ENCODE measurements around the gene KRT81. TPM values are rescaled to one million over a fixed set of nuclear protein-coding genes. Genes with fewer than 3 reads are reported as not detected.

The KRT81 gene
- under 1 TPM in 1 of 4 donors, not detected in 3; 0.27 TPM for total RNA-seq

DNA sequence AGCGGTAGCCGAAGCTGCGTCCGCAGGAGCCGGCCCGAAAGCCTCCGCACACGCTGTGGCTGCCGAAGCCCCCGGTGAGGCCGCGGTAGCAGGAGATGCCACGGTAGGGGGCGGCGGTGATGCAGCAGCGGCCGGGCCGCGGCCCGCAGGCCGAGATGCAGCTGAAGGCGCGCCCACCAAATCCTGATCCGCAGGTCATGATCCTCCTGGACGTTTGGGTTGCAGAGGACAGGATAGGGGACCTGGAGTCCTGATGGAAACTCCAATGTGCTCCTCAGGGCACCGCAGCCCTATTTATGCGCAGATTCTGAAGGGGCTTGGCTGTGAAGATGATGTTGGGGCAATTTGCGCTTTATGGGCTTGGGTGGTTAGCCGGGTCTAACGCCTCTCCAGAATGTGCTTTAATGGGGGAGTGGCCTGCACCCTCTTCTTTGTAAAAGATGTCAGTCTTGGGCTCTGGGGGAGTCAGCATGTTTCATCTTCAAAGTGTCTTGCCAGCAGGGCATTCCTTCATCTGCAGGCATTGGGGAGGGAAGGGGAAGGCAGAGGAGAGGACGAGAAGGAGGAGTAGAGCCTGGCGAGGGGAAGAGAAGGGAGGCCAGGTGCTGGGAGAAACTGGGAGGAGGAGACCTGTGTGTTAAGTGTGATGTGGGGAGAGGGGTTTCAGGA, at the start of gene KRT81:
Gene KRT81 (minus strand): TSS at position 268 of the 669 bp plus-strand sequence. CDS start 69 bp downstream, at position 199.
- Histone ChIP-seq H3K4me3 (no peak within 1 kb of the TSS), H3K9me3 (no peaks in the 10 kb centered on the region), H3K4me1 (no peaks in the 10 kb centered on the region), H3K36me3 (no peaks in the 10 kb centered on the region), H3K27me3 (peaks cover 11% of the 10 kb centered on the region), H3K27ac (no peak within 1 kb of the TSS)
- ATAC-seq = no peak
- WGBS, 2 donors (ENCODE audit: low coverage in 1 of 2) = 40 to 89% methylated on average over 2 to 3 of the region's 32 CpGs
- TF ChIP-seq POLR2AphosphoS5 (IDR thresholded peaks at IDR 0.05) (no peak), EP300 (IDR thresholded peaks at IDR 0.05) (no peak), POLR2A (IDR thresholded peaks at IDR 0.05) (no peak), CTCF (IDR thresholded peaks at IDR 0.05) (no peak)

DNA sequence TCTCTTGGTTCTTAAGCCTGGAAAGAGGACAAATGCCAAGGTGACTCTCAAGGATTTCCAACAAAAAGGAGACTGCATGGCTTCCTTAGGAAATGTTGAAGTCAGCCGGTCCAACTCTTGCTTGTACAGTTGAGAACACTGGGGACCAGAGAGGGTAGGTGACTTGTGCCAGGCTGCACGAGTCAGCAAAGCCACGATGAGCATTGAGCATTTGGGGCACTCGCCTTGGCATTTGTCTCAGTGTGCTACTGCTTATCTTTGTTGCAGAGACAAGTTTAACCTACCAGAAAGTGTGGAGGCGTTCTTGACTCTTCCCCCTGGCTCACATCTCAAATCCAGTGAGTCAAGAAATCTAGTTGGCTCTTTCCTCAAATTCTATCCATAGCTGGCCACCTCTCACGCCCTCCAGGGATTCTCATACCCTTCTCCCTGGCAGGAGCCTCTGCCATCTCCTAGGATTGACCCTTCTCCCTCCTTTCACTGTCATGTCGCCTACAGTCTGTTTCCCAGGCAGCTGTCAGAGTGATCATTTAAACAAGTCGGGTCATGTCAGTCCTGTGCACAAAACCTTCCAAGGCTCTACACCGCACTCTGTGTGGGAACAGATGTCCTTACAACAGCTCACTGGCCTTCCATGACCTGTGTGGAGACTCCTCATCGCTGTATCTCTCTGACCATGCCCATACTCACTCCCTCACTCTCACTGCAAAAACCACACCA, 47.1 kb upstream of the KRT81 start:
- WGBS, 2 donors (ENCODE audit: low coverage in 1 of 2) = 78 to 80% methylated on average over 5 to 10 of the region's 10 CpGs
- no peak overlapping the region for H3K27ac ChIP-seq
- ATAC-seq = no peak
- H3K4me3 ChIP-seq = no peak overlapping the region
- TF ChIP-seq EP300 (IDR thresholded peaks at IDR 0.05) (no peak), POLR2A (IDR thresholded peaks at IDR 0.05) (no peak), CTCF (IDR thresholded peaks at IDR 0.05) (no peak), POLR2AphosphoS5 (IDR thresholded peaks at IDR 0.05) (no peak)
- no peaks in the 10 kb centered on the region for H3K36me3 ChIP-seq
- peaks cover 17% of the 10 kb centered on the region for H3K27me3 ChIP-seq
- no peaks in the 10 kb centered on the region for H3K4me1 ChIP-seq
- H3K9me3 ChIP-seq = peaks cover 0 to 30% (median 0%) of the 10 kb centered on the region in 3 donors

DNA sequence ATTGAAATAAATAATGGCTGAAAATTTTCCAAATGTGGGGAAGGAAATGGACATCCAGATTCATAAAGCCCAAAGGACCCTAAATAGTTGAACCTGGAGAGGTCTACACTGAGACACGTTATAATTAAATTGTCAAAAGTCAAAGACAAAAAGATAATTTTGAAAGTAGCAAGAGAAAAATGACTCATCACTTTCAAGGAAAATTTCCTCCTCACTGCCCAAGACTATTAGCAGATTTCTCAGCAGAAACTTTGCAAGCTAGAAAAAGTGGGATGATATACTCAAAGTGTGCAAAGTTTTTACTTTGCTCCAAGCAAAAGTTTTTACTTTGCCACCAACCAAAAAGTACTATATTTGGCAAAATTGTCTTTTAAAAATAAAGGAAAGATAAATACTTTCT, 45.7 kb upstream of the KRT81 start:
- no peaks in the 10 kb centered on the region for H3K4me1 ChIP-seq
- WGBS, 2 donors (ENCODE audit: low coverage in 1 of 2) = 46 to 64% methylated on average over 1 of the region's 1 CpG
- no peak overlapping the region for H3K27ac ChIP-seq
- H3K9me3 ChIP-seq = peaks cover 0 to 18% (median 0%) of the 10 kb centered on the region in 3 donors
- TF ChIP-seq CTCF (IDR thresholded peaks at IDR 0.05) (no peak), EP300 (IDR thresholded peaks at IDR 0.05) (no peak), POLR2A (IDR thresholded peaks at IDR 0.05) (no peak), POLR2AphosphoS5 (IDR thresholded peaks at IDR 0.05) (no peak)
- no peaks in the 10 kb centered on the region for H3K36me3 ChIP-seq
- no peak overlapping the region for H3K4me3 ChIP-seq
- ATAC-seq = no peak
- peaks cover 21% of the 10 kb centered on the region for H3K27me3 ChIP-seq

- WGBS, 2 donors (ENCODE audit: low coverage in 1 of 2) = 75% methylated on average over 1 of the region's 2 CpGs; no CpG with 5 or more reads in 1 of the 2 donors
- Histone ChIP-seq H3K36me3 (no peaks in the 10 kb centered on the region), H3K4me1 (no peaks in the 10 kb centered on the region), H3K27ac (no peak overlapping the region), H3K4me3 (no peak overlapping the region), H3K27me3 (peaks cover 21% of the 10 kb centered on the region), H3K9me3 (peaks cover 0 to 18% (median 0%) of the 10 kb centered on the region in 3 donors)
- no peak for TF ChIP-seq POLR2A (IDR thresholded peaks at IDR 0.05)
- no peak for TF ChIP-seq POLR2AphosphoS5 (IDR thresholded peaks at IDR 0.05)
- no peak for TF ChIP-seq EP300 (IDR thresholded peaks at IDR 0.05)
- no peak for TF ChIP-seq CTCF (IDR thresholded peaks at IDR 0.05)
- ATAC-seq = no peak
Measured at GRCh38 chr12:52336641-52337040, 45.3 kb upstream of the KRT81 start.

Measured in gastroesophageal sphincter (tissue), 4 donors.